Spinal cord (tissue), 10 donors: Measurements from ENCODE around the gene PML. TPM values are rescaled to one million over a fixed set of nuclear protein-coding genes. Genes with fewer than 3 reads are reported as not detected.
A peak's percentile ranks its signal among the peaks of the same experiment; 100 is the strongest.

Experiments
- DNase-seq, 6 donors: peaks; one replicate each; pipeline versions ENCODE4 v3.0.0 to v3.0.0-alpha.2; 2013 to 2015; ENCODE audit warnings: low spot score in 6 of 6, low read depth in 4 of 6
- H3K27ac ChIP-seq: one replicate; pipeline ENCODE4 v1.5.1; 2013; ENCODE audit warnings: low read depth, low read length, control low read depth
- H3K27me3 ChIP-seq: one replicate; pipeline ENCODE4 v1.6.1; 2013; ENCODE audit warnings: low read length; ENCODE audit not compliant: control insufficient read depth, insufficient read depth
- H3K36me3 ChIP-seq: one replicate; pipeline ENCODE4 v1.6.1; 2013; ENCODE audit warnings: low read length; ENCODE audit not compliant: control insufficient read depth, insufficient read depth
- H3K4me1 ChIP-seq: one replicate; pipeline ENCODE4 v1.6.1; 2013; ENCODE audit warnings: low read length; ENCODE audit not compliant: control insufficient read depth, insufficient read depth
- H3K4me3 ChIP-seq: one replicate; pipeline ENCODE4 v1.5.1; 2013; ENCODE audit warnings: low read depth, low read length, control low read depth
- H3K9me3 ChIP-seq: one replicate; pipeline ENCODE4 v1.6.1; 2013; ENCODE audit warnings: low read length; ENCODE audit not compliant: control insufficient read depth, insufficient read depth
- WGBS: methylation state at CpG from one replicate; pipeline ENCODE4 v1.1.5; 2013; ENCODE audit warnings: missing lambda C conversion rate; ENCODE audit not compliant: insufficient coverage; 5-methylcytosine and 5-hydroxymethylcytosine counted together
- polyA plus RNA-seq, 2 donors: library from polyadenylated mRNA; unstranded; fragments of 120-200 nt; gene quantifications; one replicate each; pipeline ENCODE4 v1.2.1, GENCODE V29; 2013; ENCODE audit not compliant: insufficient read length in 2 of 2
- total RNA-seq, 2 donors: library from RNA; depleted of rRNA in 1 of 2; stranded (reverse); fragments of 120-200 nt in 1 of 2; fragments of >200 nt in 1 of 2; gene quantifications; one replicate each; pipeline versions ENCODE4 v1.2.3 to v1.2.4, GENCODE V29; 2013 to 2014
- donor health status: healthy.

PML gene
- total and polyA plus RNA-seq, 4 donors: 13.5 to 29.4 (median 20.0) TPM

DNA sequence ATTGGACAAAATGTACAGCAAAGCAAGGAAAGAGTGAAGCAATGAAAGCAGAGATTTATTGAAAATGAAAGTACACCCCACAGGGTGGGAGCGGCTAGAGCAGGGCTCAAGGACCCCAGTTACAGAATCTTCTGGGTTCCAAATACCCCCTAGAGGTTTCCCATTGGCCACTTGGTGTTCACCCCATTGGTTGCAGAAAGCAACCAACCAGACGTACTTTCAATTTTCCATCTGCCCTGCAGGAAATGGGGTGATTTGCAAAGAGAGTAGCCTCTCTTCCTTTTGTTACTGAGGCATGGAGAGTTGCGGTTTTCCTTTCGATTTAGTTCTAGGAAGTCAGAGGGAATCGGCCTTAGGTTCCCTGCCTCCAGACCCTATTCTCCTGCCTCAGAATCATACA lies 2.4 kb downstream of the PML start:
- H3K36me3 ChIP-seq: peaks cover 12% of the 10 kb centered on the region
- DNase-seq: no peak
- H3K27me3 ChIP-seq: no peaks in the 10 kb centered on the region
- no peaks in the 10 kb centered on the region for H3K9me3 ChIP-seq
- no peak overlapping the region for H3K27ac ChIP-seq
- H3K4me1 ChIP-seq: peaks cover 33% of the 10 kb centered on the region
- H3K4me3 ChIP-seq: no peak overlapping the region
- 74% methylated on average over 3 of the region's 5 CpGs for WGBS

DNA sequence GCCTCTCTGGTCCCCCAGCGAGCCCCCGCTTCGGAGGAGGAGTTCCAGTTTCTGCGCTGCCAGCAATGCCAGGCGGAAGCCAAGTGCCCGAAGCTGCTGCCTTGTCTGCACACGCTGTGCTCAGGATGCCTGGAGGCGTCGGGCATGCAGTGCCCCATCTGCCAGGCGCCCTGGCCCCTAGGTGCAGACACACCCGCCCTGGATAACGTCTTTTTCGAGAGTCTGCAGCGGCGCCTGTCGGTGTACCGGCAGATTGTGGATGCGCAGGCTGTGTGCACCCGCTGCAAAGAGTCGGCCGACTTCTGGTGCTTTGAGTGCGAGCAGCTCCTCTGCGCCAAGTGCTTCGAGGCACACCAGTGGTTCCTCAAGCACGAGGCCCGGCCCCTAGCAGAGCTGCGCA lies 3.5 kb downstream of the PML start:
- peaks cover 25% of the 10 kb centered on the region for H3K4me1 ChIP-seq
- H3K9me3 ChIP-seq: no peaks in the 10 kb centered on the region
- no peak for DNase-seq
- no peak overlapping the region for H3K27ac ChIP-seq
- H3K27me3 ChIP-seq: no peaks in the 10 kb centered on the region
- 95% methylated on average over 27 of the region's 27 CpGs for WGBS
- H3K4me3 ChIP-seq: no peak overlapping the region
- H3K36me3 ChIP-seq: peaks cover 15% of the 10 kb centered on the region

DNA sequence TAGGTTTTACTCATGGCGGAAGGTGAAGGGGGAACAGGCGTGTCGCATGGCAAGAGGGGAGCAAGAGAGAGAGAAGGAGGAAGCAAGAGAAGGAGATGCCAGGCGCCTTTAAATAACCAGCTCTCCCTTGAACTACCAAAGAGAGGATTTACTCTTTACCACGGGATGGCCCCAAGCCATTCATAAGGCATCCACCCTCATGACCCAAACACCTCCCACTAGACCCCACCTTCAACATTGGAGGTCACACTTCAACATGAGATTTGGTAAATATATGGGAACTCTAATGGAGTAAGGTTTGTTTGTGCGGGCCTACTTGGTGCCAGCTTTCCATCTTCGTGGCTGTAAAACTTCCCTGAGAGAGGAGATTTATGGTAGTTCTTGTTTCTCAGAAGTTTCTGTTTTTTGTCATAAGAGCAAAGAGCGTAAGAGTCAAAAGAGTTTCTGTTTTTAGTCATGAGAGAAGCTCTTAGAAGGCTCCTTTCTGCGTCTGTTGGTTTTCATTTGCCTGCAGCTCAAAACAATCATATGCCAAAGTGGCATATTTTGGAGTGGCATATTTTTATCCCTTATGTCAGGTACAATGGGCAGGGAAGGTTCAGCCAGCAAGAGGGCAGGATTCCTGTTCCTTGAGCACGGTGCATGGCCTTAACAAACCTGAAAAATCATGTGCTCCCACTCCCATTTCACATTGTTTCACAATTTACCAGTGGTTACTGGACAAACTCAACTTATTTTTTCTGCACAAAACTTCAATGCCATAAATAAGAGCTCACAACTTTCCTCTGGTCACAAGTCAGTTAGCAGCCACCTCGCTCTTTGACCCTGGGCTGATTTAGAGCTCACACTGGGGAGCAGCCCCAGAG lies 12.5 kb downstream of the PML start:
- Histone ChIP-seq H3K36me3 (peaks cover 10% of the 10 kb centered on the region), H3K4me1 (no peaks in the 10 kb centered on the region), H3K9me3 (no peaks in the 10 kb centered on the region), H3K27ac (no peak overlapping the region), H3K4me3 (no peak overlapping the region), H3K27me3 (no peaks in the 10 kb centered on the region)
- no peak for DNase-seq
- 85% methylated on average over 7 of the region's 11 CpGs for WGBS

DNA sequence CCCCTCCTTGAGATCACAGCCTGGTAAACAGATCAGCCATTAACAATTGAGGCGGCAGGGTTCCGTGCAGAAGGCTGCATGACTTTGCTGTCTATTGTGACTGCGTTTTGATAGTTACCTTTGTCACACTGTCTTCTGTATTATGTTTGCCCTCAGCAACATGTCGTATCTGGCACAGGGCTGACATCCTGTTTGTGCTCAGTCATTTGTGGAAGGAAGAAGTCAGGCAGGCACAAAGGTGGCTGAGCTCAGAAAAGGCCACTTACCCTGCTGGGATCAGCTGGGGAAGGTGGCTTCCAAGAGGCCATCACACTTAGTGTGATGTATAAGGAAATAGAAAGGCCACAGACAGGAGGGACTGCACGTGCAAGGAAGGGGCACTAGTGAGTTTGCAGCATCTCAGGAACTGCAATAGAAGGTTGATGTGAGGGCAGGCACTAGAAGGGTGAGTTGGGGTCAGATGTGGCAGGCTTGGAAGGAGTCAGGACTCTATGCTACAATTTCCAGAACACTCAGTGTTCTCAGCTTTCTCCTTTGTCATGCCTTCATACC lies 13.4 kb downstream of the PML start:
- H3K9me3 ChIP-seq: no peaks in the 10 kb centered on the region
- H3K27ac ChIP-seq: no peak overlapping the region
- H3K4me1 ChIP-seq: no peaks in the 10 kb centered on the region
- no peak for DNase-seq
- no peak overlapping the region for H3K4me3 ChIP-seq
- H3K27me3 ChIP-seq: no peaks in the 10 kb centered on the region
- 91% methylated on average over 5 of the region's 5 CpGs for WGBS
- H3K36me3 ChIP-seq: peaks cover 8% of the 10 kb centered on the region

DNA sequence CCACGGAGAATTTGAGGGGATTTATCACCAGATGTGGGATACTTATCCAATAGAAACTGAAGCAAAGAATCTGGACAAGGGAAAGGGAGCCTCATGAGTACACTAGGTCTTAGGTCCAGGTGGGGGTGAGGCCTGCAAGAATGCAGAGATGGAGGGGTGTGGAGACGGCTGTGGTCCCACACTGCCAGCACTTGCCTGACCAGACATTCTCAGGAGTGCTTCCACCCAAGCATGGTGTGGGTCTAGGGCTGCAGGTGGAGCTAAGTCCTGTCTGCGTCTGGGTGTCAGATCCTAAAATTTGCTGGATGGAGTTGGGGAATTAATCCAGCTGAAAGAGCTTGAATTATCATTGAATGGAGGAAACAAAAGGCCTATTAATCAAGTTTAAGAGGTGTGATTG lies 14.4 kb downstream of the PML start:
- peaks cover 5% of the 10 kb centered on the region for H3K36me3 ChIP-seq
- no peaks in the 10 kb centered on the region for H3K27me3 ChIP-seq
- WGBS: 83% methylated on average over 2 of the region's 3 CpGs
- H3K27ac ChIP-seq: no peak overlapping the region
- H3K4me1 ChIP-seq: no peaks in the 10 kb centered on the region
- H3K4me3 ChIP-seq: no peak overlapping the region
- H3K9me3 ChIP-seq: no peaks in the 10 kb centered on the region
- no peak for DNase-seq

DNA sequence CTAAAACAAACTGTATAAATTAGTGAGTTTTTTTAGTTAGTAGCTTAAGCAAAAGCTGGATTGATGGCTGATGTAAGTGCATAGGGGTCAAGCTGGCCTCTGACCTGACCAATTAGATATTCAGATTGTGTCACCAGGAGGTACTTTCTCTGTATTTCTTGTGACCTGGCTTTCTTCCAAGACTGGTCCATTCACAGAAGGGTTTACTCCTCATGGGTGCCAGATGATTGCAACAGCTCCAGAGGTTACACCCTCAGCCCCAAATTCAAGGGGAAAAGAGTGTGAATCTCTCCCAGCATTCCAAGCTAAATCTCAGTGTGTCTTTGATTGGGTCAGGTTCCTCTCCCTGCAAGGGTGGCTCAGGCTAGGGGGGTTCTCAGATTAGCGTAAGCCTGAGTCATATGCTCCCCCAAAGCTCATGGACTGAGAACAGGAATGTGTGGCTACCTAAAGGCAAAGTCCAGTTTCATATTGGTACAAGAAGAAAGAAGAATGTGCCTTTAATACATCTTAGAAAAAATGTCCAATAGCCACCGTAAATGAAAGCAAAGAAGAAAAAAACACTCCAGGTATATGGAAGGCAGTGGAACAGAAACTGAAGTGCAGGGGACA lies 16.5 kb downstream of the PML start:
- 100% methylated on average over 1 of the region's 2 CpGs for WGBS
- H3K9me3 ChIP-seq: no peaks in the 10 kb centered on the region
- no peaks in the 10 kb centered on the region for H3K27me3 ChIP-seq
- no peak for DNase-seq
- H3K4me1 ChIP-seq: no peaks in the 10 kb centered on the region
- peaks cover 5% of the 10 kb centered on the region for H3K36me3 ChIP-seq
- no peak overlapping the region for H3K27ac ChIP-seq
- no peak overlapping the region for H3K4me3 ChIP-seq

DNA sequence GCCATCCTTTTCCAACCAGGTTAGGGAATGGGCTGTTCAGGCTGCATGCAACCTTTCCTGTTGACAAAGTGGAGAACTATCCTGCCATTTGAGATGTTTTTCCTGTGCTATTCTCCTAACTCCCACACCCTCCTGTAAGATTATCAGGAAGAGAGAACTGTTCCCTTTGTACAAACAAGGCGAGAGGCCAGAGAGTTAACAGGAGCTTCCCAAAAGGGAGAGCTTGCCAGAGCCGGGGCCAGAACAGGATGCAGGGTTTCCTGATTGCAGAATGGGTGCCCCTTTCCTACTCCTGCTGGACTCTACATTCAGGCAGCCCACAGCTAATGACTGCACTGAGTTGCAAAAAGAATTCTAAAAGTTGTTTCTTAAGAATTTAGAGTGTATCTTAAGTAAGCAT lies 17.1 kb downstream of the PML start:
- DNase-seq: peak in 1 of 6 donors; percentile 45
- Histone ChIP-seq H3K27me3 (no peaks in the 10 kb centered on the region), H3K9me3 (no peaks in the 10 kb centered on the region), H3K4me3 (no peak overlapping the region), H3K4me1 (no peaks in the 10 kb centered on the region), H3K36me3 (peaks cover 5% of the 10 kb centered on the region), H3K27ac (no peak overlapping the region)
- 58% methylated on average over 2 of the region's 2 CpGs for WGBS

DNA sequence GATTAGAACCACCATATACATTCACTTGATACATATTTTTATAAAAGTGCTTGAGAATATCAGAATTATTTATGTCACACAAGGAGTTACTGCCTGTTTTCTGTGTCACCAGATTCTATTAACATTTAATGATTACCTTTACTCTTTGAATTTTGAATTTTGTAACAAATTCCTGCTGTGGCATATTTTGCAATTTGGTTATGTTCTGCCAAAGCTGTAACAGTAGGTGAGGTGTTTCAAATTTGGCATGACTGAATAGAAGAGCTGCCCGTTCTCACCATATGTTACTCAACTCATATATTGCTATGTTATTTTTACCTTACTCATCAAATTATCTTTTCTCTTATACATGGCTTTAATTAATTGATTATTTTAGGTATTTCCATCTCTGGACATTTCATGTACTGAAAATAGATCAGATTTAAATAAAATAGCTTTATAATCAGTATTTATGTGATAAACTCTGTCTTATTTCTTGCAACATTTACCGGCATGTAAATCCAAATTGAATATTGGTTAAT lies 18.9 kb downstream of the PML start:
- DNase-seq: no peak
- H3K4me1 ChIP-seq: no peaks in the 10 kb centered on the region

DNA sequence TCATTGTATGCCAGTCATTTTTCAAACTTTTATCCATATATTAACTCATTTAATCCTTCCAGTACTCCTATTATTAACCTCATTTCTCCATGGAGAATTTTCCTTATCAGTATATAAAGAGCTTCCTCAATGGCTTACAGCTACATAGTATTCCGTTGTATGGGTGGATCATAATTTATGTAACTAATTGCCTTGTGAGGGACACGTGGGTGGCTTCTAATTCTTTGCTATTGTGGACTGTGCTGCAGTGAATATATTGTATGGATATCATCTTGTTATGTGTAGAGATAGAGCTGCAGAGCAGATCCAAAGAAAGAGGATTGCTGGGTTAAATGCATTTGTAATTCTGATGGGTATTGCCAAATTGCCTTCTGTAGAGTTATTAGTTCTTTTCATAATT lies 25.2 kb downstream of the PML start:
- WGBS: no CpG with 5 or more reads among the region's 2 CpGs

More for the DNA sequence above, 18.9 kb downstream of the PML start:
- H3K9me3 ChIP-seq: no peaks in the 10 kb centered on the region
- no peak overlapping the region for H3K4me3 ChIP-seq
- H3K27ac ChIP-seq: no peak overlapping the region
- peaks cover 2% of the 10 kb centered on the region for H3K36me3 ChIP-seq
- H3K27me3 ChIP-seq: no peaks in the 10 kb centered on the region
- WGBS: no CpG with 5 or more reads among the region's 2 CpGs

More for the DNA sequence above, 25.2 kb downstream of the PML start:
- Histone ChIP-seq H3K9me3 (no peaks in the 10 kb centered on the region), H3K36me3 (peaks cover 21% of the 10 kb centered on the region), H3K4me3 (no peak overlapping the region), H3K4me1 (peaks cover 3% of the 10 kb centered on the region), H3K27ac (no peak overlapping the region), H3K27me3 (no peaks in the 10 kb centered on the region)
- peak in 1 of 6 donors; percentile 69 for DNase-seq
